HG03571 (cell line): Measurements from ENCODE around the gene ITGA7.
"Not testable (repeated sequence)": the region's sequence is repeated elsewhere in the genome, so short reads cannot be mapped to it uniquely, and the experiment has no call there.

Source experiments
- ATAC-seq: cut with Tn5 transposase; IDR thresholded peaks from one replicate; pipeline ENCODE4 v1.9.1; 2021; ENCODE audit not compliant: unreplicated experiment

ITGA7 gene

GRCh38 chr12:55650620-55651298 lies 56.9 kb downstream of the ITGA7 start:
- not testable (repeated sequence) for ATAC-seq

DNA sequence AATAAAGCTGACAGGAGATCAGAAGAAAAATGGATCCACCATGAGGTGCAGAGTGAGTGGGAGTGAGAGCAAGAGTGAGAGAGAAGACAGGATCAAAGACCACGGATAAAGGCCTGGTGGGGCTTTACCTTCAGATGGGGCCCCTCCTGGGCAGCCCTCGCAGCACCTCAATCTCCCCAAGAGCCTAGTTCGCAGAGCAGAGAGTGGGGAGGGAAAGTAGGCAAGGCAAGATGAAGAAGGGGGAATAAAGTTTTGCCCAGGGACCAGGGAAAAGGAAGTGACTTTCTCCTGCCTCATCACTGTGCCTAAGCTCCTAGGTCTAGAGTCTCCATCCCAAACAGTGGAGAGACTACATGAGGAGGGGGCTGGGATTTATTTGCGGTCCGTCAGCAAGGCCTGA lies 60.7 kb downstream of the ITGA7 start:
- ATAC-seq: no peak

DNA sequence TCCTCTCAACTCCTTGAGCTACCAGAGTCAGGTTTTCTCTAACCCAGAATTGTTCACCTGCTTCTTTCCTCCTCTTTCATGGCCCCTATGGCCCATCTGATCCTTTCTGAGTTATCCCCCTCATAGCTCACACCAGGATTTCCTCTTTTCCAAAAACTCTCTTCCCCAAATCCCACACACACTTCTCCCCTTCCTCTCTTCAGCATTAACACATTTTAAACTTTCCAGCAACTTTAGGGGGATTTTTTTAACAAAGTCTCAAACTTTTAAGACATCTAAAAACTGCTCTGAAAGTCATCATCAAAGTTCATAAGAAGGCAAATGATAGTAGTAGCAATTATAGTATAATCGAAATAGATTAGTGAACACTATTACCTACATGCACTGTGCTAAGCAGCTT lies 63.1 kb downstream of the ITGA7 start:
- no peak for ATAC-seq

- ATAC-seq: no peak
Measured at GRCh38 chr12:55642669-55643068, 65.0 kb downstream of the ITGA7 start.

DNA sequence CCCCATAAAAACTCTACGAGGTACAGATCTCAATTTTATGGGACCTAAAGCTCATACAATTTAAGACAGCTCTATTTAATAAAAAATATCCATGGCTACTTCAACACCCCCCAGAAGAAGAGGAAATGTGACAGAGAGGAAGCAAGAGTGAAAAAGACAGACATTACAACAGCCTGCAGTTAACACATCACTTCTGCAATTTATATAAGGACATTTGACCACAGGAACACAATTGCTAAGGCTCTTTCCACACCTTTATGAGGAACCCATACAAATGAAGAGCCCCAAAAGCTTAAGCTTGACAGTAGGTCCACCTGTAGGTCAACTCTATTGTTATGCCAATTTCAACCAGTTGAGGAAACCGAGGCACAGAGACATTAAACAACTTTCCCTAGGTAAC lies 65.4 kb downstream of the ITGA7 start:
- no peak for ATAC-seq

GRCh38 chr12:55641595-55641994 lies 66.1 kb downstream of the ITGA7 start:
- no peak for ATAC-seq

GRCh38 chr12:55637467-55637866 lies 70.2 kb downstream of the ITGA7 start:
- ATAC-seq: no peak

- ATAC-seq: no peak
Measured at GRCh38 chr12:55636853-55637252, 70.9 kb downstream of the ITGA7 start, which contains the start of gene OR10P1. OR10P1 (plus strand) TSS chr12:55636892; CDS start chr12:55636892, 0 bp downstream.

GRCh38 chr12:55636116-55636655 lies 71.5 kb downstream of the ITGA7 start:
- no peak for ATAC-seq
